Measurements from ENCODE around the gene NRCAM.
A peak's percentile ranks its signal among the peaks of the same experiment; 100 is the strongest.

The NRCAM gene

GRCh38 chr7:108459922-108460551, 3.8 kb upstream of the NRCAM start:
- Histone ChIP-seq H3K36me3 (replicated peaks; ENCODE audit: low read depth, low read length) (no peaks in the 10 kb centered on the region), H3K9ac (ENCODE audit: low read length) (no peak overlapping the region), H4K20me1 (ENCODE audit: insufficient read depth, low read length) (no peaks in the 10 kb centered on the region), H3K4me3 (ENCODE audit: low read length) (no peak overlapping the region), H3K27me3 (ENCODE audit: low read depth, low read length) (peaks cover 14% of the 10 kb centered on the region), H3K27ac (ENCODE audit: low read length) (no peak overlapping the region), H3K4me1 (ENCODE audit: low read length) (peaks cover 17% of the 10 kb centered on the region), H2AFZ (ENCODE audit: low read depth, low read length) (no peak overlapping the region), H3K9me3 (ENCODE audit: insufficient read depth, low read length) (no peaks in the 10 kb centered on the region), H3K79me2 (ENCODE audit: low read length) (peaks cover 11% of the 10 kb centered on the region), H3K4me2 (ENCODE audit: low read length) (no peak overlapping the region)
- TF ChIP-seq EZH2phosphoT487 (IDR thresholded peaks at IDR 0.05; ENCODE audit: low read depth): no peak
- TF ChIP-seq CTCF (IDR thresholded peaks at IDR 0.05; ENCODE audit: low read depth, low read length): peak; percentile 81

GRCh38 chr7:108457871-108458270, 1.6 kb upstream of the NRCAM start:
- no peak for TF ChIP-seq CTCF (IDR thresholded peaks at IDR 0.05; ENCODE audit: low read depth, low read length)
- TF ChIP-seq EZH2phosphoT487 (IDR thresholded peaks at IDR 0.05; ENCODE audit: low read depth): no peak
- H3K79me2 ChIP-seq (ENCODE audit: low read length): peaks cover 33% of the 10 kb centered on the region
- H3K4me3 ChIP-seq (ENCODE audit: low read length): no peak overlapping the region
- no peak overlapping the region for H3K9ac ChIP-seq (ENCODE audit: low read length)
- H2AFZ ChIP-seq (ENCODE audit: low read depth, low read length): no peak overlapping the region
- H3K36me3 ChIP-seq (replicated peaks; ENCODE audit: low read depth, low read length): no peaks in the 10 kb centered on the region
- no peaks in the 10 kb centered on the region for H3K27me3 ChIP-seq (ENCODE audit: low read depth, low read length)
- H4K20me1 ChIP-seq (ENCODE audit: insufficient read depth, low read length): no peaks in the 10 kb centered on the region
- no peaks in the 10 kb centered on the region for H3K9me3 ChIP-seq (ENCODE audit: insufficient read depth, low read length)
- H3K27ac ChIP-seq (ENCODE audit: low read length): no peak overlapping the region
- peaks cover 31% of the 10 kb centered on the region for H3K4me1 ChIP-seq (ENCODE audit: low read length)
- no peak overlapping the region for H3K4me2 ChIP-seq (ENCODE audit: low read length)

- Histone ChIP-seq H3K4me2 (ENCODE audit: low read length) (peak overlapping the region; percentile 96), H2AFZ (ENCODE audit: low read depth, low read length) (no peak overlapping the region), H3K4me3 (ENCODE audit: low read length) (peak overlapping the region; percentile 94)
Measured at GRCh38 chr7:108456845-108457540, 757 bp upstream of the NRCAM start.

More at GRCh38 chr7:108456845-108457540, 757 bp upstream of the NRCAM start:
- no peaks in the 10 kb centered on the region for H3K27me3 ChIP-seq (ENCODE audit: low read depth, low read length)
- TF ChIP-seq CTCF (IDR thresholded peaks at IDR 0.05; ENCODE audit: low read depth, low read length) (no peak), EZH2phosphoT487 (IDR thresholded peaks at IDR 0.05; ENCODE audit: low read depth) (no peak)
- no peak overlapping the region for H3K27ac ChIP-seq (ENCODE audit: low read length)
- peaks cover 42% of the 10 kb centered on the region for H3K79me2 ChIP-seq (ENCODE audit: low read length)
- H4K20me1 ChIP-seq (ENCODE audit: insufficient read depth, low read length): no peaks in the 10 kb centered on the region
- H3K4me1 ChIP-seq (ENCODE audit: low read length): peaks cover 40% of the 10 kb centered on the region
- H3K9ac ChIP-seq (ENCODE audit: low read length): peak overlapping the region; percentile 92
- no peaks in the 10 kb centered on the region for H3K36me3 ChIP-seq (replicated peaks; ENCODE audit: low read depth, low read length)
- no peaks in the 10 kb centered on the region for H3K9me3 ChIP-seq (ENCODE audit: insufficient read depth, low read length)

Measured in OCI-LY3 (cell line).